GM23338 (cell line): ENCODE measurements around the gene MYO5A. TPM values are rescaled to one million over a fixed set of nuclear protein-coding genes. Genes with fewer than 3 reads are reported as not detected.

Experiments
- ATAC-seq: fragments of 200-7000 bp; cut with Tn5 transposase; 3 replicates; pipeline ENCODE4 v1.9.1; 2020
- DNase-seq: peaks from one replicate; pipeline ENCODE4 v3.0.0-alpha.2; 2015; ENCODE audit warnings: low spot score
- H2AFZ ChIP-seq: fragments of 200-600 bp; sonication (generic); 2 replicates; pipeline ENCODE4 v1.8.0; 2016; ENCODE audit warnings: antibody characterized with exemption, mild to moderate bottlenecking, moderate library complexity
- H3F3A ChIP-seq: fragments of 200-600 bp; sonication (generic); replicated peaks from 2 replicates; pipeline ENCODE4 v1.8.0; 2017; ENCODE audit warnings: antibody characterized with exemption, mixed run types, low read depth
- H3K27ac ChIP-seq: fragments of 200-600 bp; sonication (generic); 2 replicates; pipeline ENCODE4 v1.6.1; 2016; ENCODE audit warnings: low read depth
- H3K27me3 ChIP-seq: fragments of 200-600 bp; sonication (generic); 2 replicates; pipeline ENCODE4 v1.8.0; 2016; ENCODE audit warnings: mild to moderate bottlenecking, mixed run types, moderate library complexity; ENCODE audit not compliant: insufficient read depth
- H3K36me3 ChIP-seq: fragments of 200-600 bp; sonication (generic); 2 replicates; pipeline ENCODE4 v1.8.0; 2016; ENCODE audit warnings: mild to moderate bottlenecking; ENCODE audit not compliant: insufficient read depth
- H3K4me1 ChIP-seq: fragments of 200-600 bp; sonication (generic); 2 replicates; pipeline ENCODE4 v1.8.0; 2016; ENCODE audit warnings: mild to moderate bottlenecking, moderate library complexity; ENCODE audit not compliant: insufficient read depth
- H3K4me2 ChIP-seq: fragments of 200-600 bp; sonication (generic); 2 replicates; pipeline ENCODE4 v1.7.1; 2017; ENCODE audit warnings: mixed run types
- H3K4me3 ChIP-seq: fragments of 200-600 bp; sonication (generic); 2 replicates; pipeline ENCODE4 v1.6.1; 2016; ENCODE audit warnings: mixed run types
- H3K79me2 ChIP-seq: fragments of 200-600 bp; sonication (generic); replicated peaks from 2 replicates; pipeline ENCODE4 v1.8.0; 2017; ENCODE audit warnings: mild to moderate bottlenecking; ENCODE audit not compliant: insufficient read depth
- H3K9me2 ChIP-seq: fragments of 200-600 bp; sonication (generic); 2 replicates; pipeline ENCODE4 v1.8.0; 2017; ENCODE audit not compliant: insufficient read depth
- H4K20me1 ChIP-seq: fragments of 200-600 bp; sonication (generic); replicated peaks from 2 replicates; pipeline ENCODE4 v1.8.0; 2017; ENCODE audit warnings: mild to moderate bottlenecking; ENCODE audit not compliant: insufficient read depth
- H3K27ac Mint-ChIP-seq: 2 replicates; pipeline ENCODE4 v1.8.0; 2020; ENCODE audit warnings: inconsistent platforms, mild to moderate bottlenecking, moderate library complexity, mixed read lengths
- H3K27me3 Mint-ChIP-seq: 3 replicates; pipeline ENCODE4 v1.8.0; 2022; ENCODE audit warnings: low read depth, mild to moderate bottlenecking, moderate library complexity, mixed read lengths, inconsistent platforms; ENCODE audit not compliant: insufficient read depth, poor library complexity
- H3K36me3 Mint-ChIP-seq: 3 replicates; pipeline ENCODE4 v1.8.0; 2021; ENCODE audit warnings: low read depth, mild to moderate bottlenecking, inconsistent platforms, moderate library complexity, mixed read lengths
- H3K4me1 Mint-ChIP-seq: 3 replicates; pipeline ENCODE4 v1.8.0; 2020; ENCODE audit warnings: mild to moderate bottlenecking, inconsistent platforms, mixed read lengths
- H3K4me3 Mint-ChIP-seq: 3 replicates; pipeline ENCODE4 v1.8.0; 2021; ENCODE audit warnings: moderate library complexity, mild to moderate bottlenecking, inconsistent platforms, mixed read lengths
- H3K9me3 Mint-ChIP-seq: 3 replicates; pipeline ENCODE4 v1.8.0; 2020; ENCODE audit warnings: moderate library complexity, mild to moderate bottlenecking, inconsistent platforms, mixed read lengths
- CREB1 ChIP-seq: fragments of 250-450 bp; sonication (Bioruptor Pico); IDR thresholded peaks from 2 replicates; pipeline ENCODE4 v1.5.0; 2020; ENCODE audit warnings: low read depth, mild to moderate bottlenecking, moderate library complexity
- EZH2 ChIP-seq: fragments of 200-600 bp; sonication (generic); IDR thresholded peaks from one replicate; pipeline ENCODE4 v1.8.0; 2017; ENCODE audit warnings: antibody characterized with exemption, mild to moderate bottlenecking, low read depth; ENCODE audit not compliant: unreplicated experiment
- EZH2phosphoT487 ChIP-seq: fragments of 200-600 bp; sonication (generic); IDR thresholded peaks from one replicate; pipeline ENCODE4 v1.8.1; 2018; ENCODE audit warnings: antibody characterized with exemption; ENCODE audit not compliant: unreplicated experiment
- JUNB ChIP-seq: IDR thresholded peaks from one replicate; pipeline ENCODE4 v1.6.1; 2016; ENCODE audit warnings: antibody characterized with exemption; ENCODE audit not compliant: unreplicated experiment
- NANOG ChIP-seq: IDR thresholded peaks from 2 replicates; pipeline ENCODE4 v1.6.1; 2016; ENCODE audit warnings: antibody characterized with exemption, borderline replicate concordance
- POLR2AphosphoS5 ChIP-seq: IDR thresholded peaks from 2 replicates; pipeline ENCODE4 v1.6.1; 2016; ENCODE audit warnings: antibody characterized with exemption, low read depth
- STAT1 ChIP-seq: IDR thresholded peaks from one replicate; pipeline ENCODE4 v1.6.1; 2016; ENCODE audit warnings: antibody characterized with exemption; ENCODE audit not compliant: unreplicated experiment
- ZNF114 ChIP-seq: fragments of 250-450 bp; sonication (Bioruptor Pico); IDR thresholded peaks from 2 replicates; pipeline ENCODE4 v1.5.0; 2020; ENCODE audit warnings: mild to moderate bottlenecking, moderate library complexity
- ZNF331 ChIP-seq: fragments of 250-450 bp; sonication (Bioruptor Pico); IDR thresholded peaks from 2 replicates; pipeline ENCODE4 v1.5.0; 2020; ENCODE audit warnings: low read depth, mild to moderate bottlenecking, moderate library complexity
- polyA plus RNA-seq: library from polyadenylated mRNA; unstranded; fragments of >200 nt; fragmentation: Nextera tagmentation; extraction: Ambion mirVana; gene quantifications from 2 replicates; pipeline ENCODE4 v1.2.1, GENCODE V29; 2016
- total RNA-seq: library from RNA; depleted of rRNA; stranded (reverse); fragments of >200 nt; shearing (Covaris generic); gene quantifications from 2 replicates; pipeline ENCODE4 v1.2.3, GENCODE V29; 2014
- TF ChIP-seq, protein P1 (sequence below), 2 experiments: fragments of 200-600 bp in 1 of 2; sonication (generic) in 1 of 2; conservative IDR thresholded peaks; 2 replicates each; pipeline versions ENCODE4 v1.5.1 to v1.6.1; 2016 to 2017; ENCODE audit warnings: antibody characterized with exemption in 2 of 2, low read depth in 2 of 2, mild to moderate bottlenecking in 2 of 2, moderate library complexity in 1 of 2
- TF ChIP-seq, protein P2 (sequence below): IDR thresholded peaks from one replicate; pipeline ENCODE4 v1.6.1; 2018; ENCODE audit warnings: antibody characterized with exemption; ENCODE audit not compliant: unreplicated experiment
- TF ChIP-seq, protein P3 (sequence below): fragments of 250-450 bp; sonication (Bioruptor Pico); IDR thresholded peaks from 2 replicates; pipeline ENCODE4 v1.5.0; 2020; ENCODE audit warnings: mild to moderate bottlenecking, moderate library complexity
- TF ChIP-seq, protein P4 (sequence below): IDR thresholded peaks from 2 replicates; pipeline ENCODE4 v1.6.1; 2016; ENCODE audit warnings: antibody characterized with exemption

The MYO5A gene
- total and polyA plus RNA-seq, 2 experiments from 2014 or later, result 5.7 to 31.8 TPM

DNA sequence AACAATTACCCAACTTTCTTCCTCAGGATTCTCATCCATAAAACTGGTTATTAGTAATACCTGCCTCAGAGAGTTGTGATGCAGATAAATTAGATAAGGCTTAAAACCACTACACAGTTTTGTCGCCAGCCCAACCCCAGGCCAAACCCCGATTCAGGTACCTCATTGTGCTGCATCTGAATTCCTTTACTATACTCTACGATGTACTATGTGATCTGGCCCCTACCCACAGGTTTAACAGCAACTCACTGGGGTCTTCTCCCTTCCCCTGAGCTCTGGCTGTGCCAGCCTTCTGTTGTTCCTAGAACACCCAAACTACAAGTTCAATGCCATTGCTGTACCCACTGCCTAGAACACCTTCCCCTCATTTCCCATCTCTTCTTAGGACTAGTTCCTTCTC is 64.6 kb downstream of the MYO5A start:
- TF ChIP-seq EZH2, result no peak
- TF ChIP-seq, protein P1, sequence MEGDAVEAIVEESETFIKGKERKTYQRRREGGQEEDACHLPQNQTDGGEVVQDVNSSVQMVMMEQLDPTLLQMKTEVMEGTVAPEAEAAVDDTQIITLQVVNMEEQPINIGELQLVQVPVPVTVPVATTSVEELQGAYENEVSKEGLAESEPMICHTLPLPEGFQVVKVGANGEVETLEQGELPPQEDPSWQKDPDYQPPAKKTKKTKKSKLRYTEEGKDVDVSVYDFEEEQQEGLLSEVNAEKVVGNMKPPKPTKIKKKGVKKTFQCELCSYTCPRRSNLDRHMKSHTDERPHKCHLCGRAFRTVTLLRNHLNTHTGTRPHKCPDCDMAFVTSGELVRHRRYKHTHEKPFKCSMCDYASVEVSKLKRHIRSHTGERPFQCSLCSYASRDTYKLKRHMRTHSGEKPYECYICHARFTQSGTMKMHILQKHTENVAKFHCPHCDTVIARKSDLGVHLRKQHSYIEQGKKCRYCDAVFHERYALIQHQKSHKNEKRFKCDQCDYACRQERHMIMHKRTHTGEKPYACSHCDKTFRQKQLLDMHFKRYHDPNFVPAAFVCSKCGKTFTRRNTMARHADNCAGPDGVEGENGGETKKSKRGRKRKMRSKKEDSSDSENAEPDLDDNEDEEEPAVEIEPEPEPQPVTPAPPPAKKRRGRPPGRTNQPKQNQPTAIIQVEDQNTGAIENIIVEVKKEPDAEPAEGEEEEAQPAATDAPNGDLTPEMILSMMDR (conservative IDR thresholded peaks at IDR 0.05; ENCODE audit: low read depth in 2 of 2), result no peak
- no peak for TF ChIP-seq JUNB
- no peak for TF ChIP-seq POLR2AphosphoS5
- TF ChIP-seq EZH2phosphoT487, result no peak
- TF ChIP-seq, protein P2, sequence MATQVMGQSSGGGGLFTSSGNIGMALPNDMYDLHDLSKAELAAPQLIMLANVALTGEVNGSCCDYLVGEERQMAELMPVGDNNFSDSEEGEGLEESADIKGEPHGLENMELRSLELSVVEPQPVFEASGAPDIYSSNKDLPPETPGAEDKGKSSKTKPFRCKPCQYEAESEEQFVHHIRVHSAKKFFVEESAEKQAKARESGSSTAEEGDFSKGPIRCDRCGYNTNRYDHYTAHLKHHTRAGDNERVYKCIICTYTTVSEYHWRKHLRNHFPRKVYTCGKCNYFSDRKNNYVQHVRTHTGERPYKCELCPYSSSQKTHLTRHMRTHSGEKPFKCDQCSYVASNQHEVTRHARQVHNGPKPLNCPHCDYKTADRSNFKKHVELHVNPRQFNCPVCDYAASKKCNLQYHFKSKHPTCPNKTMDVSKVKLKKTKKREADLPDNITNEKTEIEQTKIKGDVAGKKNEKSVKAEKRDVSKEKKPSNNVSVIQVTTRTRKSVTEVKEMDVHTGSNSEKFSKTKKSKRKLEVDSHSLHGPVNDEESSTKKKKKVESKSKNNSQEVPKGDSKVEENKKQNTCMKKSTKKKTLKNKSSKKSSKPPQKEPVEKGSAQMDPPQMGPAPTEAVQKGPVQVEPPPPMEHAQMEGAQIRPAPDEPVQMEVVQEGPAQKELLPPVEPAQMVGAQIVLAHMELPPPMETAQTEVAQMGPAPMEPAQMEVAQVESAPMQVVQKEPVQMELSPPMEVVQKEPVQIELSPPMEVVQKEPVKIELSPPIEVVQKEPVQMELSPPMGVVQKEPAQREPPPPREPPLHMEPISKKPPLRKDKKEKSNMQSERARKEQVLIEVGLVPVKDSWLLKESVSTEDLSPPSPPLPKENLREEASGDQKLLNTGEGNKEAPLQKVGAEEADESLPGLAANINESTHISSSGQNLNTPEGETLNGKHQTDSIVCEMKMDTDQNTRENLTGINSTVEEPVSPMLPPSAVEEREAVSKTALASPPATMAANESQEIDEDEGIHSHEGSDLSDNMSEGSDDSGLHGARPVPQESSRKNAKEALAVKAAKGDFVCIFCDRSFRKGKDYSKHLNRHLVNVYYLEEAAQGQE, result no peak
- TF ChIP-seq, protein P3, sequence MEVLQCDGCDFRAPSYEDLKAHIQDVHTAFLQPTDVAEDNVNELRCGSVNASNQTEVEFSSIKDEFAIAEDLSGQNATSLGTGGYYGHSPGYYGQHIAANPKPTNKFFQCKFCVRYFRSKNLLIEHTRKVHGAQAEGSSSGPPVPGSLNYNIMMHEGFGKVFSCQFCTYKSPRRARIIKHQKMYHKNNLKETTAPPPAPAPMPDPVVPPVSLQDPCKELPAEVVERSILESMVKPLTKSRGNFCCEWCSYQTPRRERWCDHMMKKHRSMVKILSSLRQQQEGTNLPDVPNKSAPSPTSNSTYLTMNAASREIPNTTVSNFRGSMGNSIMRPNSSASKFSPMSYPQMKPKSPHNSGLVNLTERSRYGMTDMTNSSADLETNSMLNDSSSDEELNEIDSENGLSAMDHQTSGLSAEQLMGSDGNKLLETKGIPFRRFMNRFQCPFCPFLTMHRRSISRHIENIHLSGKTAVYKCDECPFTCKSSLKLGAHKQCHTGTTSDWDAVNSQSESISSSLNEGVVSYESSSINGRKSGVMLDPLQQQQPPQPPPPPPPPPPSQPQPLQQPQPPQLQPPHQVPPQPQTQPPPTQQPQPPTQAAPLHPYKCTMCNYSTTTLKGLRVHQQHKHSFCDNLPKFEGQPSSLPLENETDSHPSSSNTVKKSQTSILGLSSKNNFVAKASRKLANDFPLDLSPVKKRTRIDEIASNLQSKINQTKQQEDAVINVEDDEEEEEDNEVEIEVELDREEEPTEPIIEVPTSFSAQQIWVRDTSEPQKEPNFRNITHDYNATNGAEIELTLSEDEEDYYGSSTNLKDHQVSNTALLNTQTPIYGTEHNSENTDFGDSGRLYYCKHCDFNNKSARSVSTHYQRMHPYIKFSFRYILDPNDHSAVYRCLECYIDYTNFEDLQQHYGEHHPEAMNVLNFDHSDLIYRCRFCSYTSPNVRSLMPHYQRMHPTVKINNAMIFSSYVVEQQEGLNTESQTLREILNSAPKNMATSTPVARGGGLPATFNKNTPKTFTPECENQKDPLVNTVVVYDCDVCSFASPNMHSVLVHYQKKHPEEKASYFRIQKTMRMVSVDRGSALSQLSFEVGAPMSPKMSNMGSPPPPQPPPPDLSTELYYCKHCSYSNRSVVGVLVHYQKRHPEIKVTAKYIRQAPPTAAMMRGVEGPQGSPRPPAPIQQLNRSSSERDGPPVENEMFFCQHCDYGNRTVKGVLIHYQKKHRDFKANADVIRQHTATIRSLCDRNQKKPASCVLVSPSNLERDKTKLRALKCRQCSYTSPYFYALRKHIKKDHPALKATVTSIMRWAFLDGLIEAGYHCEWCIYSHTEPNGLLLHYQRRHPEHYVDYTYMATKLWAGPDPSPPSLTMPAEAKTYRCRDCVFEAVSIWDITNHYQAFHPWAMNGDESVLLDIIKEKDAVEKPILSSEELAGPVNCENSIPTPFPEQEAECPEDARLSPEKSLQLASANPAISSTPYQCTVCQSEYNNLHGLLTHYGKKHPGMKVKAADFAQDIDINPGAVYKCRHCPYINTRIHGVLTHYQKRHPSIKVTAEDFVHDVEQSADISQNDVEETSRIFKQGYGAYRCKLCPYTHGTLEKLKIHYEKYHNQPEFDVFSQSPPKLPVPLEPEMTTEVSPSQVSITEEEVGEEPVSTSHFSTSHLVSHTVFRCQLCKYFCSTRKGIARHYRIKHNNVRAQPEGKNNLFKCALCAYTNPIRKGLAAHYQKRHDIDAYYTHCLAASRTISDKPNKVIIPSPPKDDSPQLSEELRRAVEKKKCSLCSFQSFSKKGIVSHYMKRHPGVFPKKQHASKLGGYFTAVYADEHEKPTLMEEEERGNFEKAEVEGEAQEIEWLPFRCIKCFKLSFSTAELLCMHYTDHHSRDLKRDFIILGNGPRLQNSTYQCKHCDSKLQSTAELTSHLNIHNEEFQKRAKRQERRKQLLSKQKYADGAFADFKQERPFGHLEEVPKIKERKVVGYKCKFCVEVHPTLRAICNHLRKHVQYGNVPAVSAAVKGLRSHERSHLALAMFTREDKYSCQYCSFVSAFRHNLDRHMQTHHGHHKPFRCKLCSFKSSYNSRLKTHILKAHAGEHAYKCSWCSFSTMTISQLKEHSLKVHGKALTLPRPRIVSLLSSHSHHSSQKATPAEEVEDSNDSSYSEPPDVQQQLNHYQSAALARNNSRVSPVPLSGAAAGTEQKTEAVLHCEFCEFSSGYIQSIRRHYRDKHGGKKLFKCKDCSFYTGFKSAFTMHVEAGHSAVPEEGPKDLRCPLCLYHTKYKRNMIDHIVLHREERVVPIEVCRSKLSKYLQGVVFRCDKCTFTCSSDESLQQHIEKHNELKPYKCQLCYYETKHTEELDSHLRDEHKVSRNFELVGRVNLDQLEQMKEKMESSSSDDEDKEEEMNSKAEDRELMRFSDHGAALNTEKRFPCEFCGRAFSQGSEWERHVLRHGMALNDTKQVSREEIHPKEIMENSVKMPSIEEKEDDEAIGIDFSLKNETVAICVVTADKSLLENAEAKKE (CRISPR knock-in tag), result no peak
- TF ChIP-seq STAT1, result no peak
- TF ChIP-seq NANOG, result no peak
- TF ChIP-seq ZNF114 (CRISPR knock-in tag), result no peak
- TF ChIP-seq, protein P4, sequence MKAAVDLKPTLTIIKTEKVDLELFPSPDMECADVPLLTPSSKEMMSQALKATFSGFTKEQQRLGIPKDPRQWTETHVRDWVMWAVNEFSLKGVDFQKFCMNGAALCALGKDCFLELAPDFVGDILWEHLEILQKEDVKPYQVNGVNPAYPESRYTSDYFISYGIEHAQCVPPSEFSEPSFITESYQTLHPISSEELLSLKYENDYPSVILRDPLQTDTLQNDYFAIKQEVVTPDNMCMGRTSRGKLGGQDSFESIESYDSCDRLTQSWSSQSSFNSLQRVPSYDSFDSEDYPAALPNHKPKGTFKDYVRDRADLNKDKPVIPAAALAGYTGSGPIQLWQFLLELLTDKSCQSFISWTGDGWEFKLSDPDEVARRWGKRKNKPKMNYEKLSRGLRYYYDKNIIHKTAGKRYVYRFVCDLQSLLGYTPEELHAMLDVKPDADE, result no peak
- TF ChIP-seq CREB1 (CRISPR knock-in tag), result no peak
- TF ChIP-seq ZNF331, result no peak
- H3K4me1 Mint-ChIP-seq, result peaks cover 16% of the 10 kb centered on the region
- Histone ChIP-seq H3K4me1 (peaks cover 15% of the 10 kb centered on the region), H3F3A (no peaks in the 10 kb centered on the region), H3K27me3 (no peaks in the 10 kb centered on the region), H4K20me1 (no peaks in the 10 kb centered on the region), H3K79me2 (peaks cover 25% of the 10 kb centered on the region; the same call in 1 of the 2 replicates), H3K4me2 (no peak overlapping the region), H3K9me2 (no peaks in the 10 kb centered on the region), H3K4me3 (no peak overlapping the region), H2AFZ (no peak overlapping the region), H3K27ac (no peak overlapping the region), H3K36me3 (0 out of 2 replicates have a peak, but pooled peaks cover 3% of the 10 kb centered on the region)
- H3K36me3 Mint-ChIP-seq, result peaks cover 21% of the 10 kb centered on the region
- H3K27ac Mint-ChIP-seq, result no peak overlapping the region
- H3K27me3 Mint-ChIP-seq, result peaks cover 2% of the 10 kb centered on the region
- ATAC-seq, result no peak
- H3K4me3 Mint-ChIP-seq, result no peak overlapping the region
- no peak for DNase-seq
- peaks cover 19% of the 10 kb centered on the region for H3K9me3 Mint-ChIP-seq
